Adipocyte (in vitro differentiated cells): ENCODE measurements around the gene SPDYE4.

Experiments
- DNase-seq: peaks from one replicate; pipeline ENCODE4 v3.0.0-alpha.2; 2015; ENCODE audit warnings: low read depth
- H3K27me3 ChIP-seq: replicated peaks from 2 replicates; pipeline ENCODE4 v1.7.0; 2013; ENCODE audit warnings: mild to moderate bottlenecking, low read length, moderate library complexity; ENCODE audit not compliant: control insufficient read depth, insufficient read depth
- H3K36me3 ChIP-seq: 2 replicates; pipeline ENCODE4 v1.7.0; 2013; ENCODE audit warnings: low read length, mild to moderate bottlenecking, moderate library complexity; ENCODE audit not compliant: control insufficient read depth, insufficient read depth, severe bottlenecking
- H3K4me1 ChIP-seq: 2 replicates; pipeline ENCODE4 v1.7.0; 2013; ENCODE audit warnings: mild to moderate bottlenecking, low read length, moderate library complexity; ENCODE audit not compliant: control insufficient read depth, insufficient read depth
- H3K4me3 ChIP-seq: 2 replicates; pipeline ENCODE4 v1.7.0; 2013; ENCODE audit warnings: mild to moderate bottlenecking, low read length, moderate library complexity
- H3K9ac ChIP-seq: 2 replicates; pipeline ENCODE4 v1.7.0; 2013; ENCODE audit warnings: mild to moderate bottlenecking, low read length, moderate library complexity
- H3K9me3 ChIP-seq: 2 replicates; pipeline ENCODE4 v1.7.0; 2013; ENCODE audit warnings: mild to moderate bottlenecking, low read length, moderate library complexity; ENCODE audit not compliant: control insufficient read depth

Gene SPDYE4

DNA sequence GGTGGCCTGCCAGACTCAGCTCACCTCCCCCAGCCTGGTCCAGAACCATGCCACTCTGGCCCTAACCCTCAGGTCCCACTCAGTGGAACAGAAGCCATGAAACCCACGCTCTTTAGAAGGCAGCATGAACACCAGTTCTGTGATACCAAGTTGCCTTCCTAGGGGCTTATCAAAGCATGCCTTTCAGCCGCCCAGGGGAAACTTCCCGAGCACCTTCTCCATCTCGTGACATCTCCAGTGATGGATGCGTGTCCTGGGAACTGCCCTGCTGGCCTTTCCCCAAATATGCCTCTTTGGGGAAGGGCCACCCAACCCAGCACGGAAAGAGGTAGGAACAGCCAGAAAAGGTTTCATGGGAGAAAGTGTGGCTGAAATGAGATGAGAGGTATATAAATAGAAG is 22.0 kb downstream of the SPDYE4 start:
- no peaks in the 10 kb centered on the region for H3K36me3 ChIP-seq
- peaks cover 4% of the 10 kb centered on the region for H3K4me1 ChIP-seq
- H3K4me3 ChIP-seq, result no peak overlapping the region
- no peak for DNase-seq
- peaks cover 27% of the 10 kb centered on the region for H3K27me3 ChIP-seq
- no peak overlapping the region for H3K9ac ChIP-seq
- no peaks in the 10 kb centered on the region for H3K9me3 ChIP-seq

DNA sequence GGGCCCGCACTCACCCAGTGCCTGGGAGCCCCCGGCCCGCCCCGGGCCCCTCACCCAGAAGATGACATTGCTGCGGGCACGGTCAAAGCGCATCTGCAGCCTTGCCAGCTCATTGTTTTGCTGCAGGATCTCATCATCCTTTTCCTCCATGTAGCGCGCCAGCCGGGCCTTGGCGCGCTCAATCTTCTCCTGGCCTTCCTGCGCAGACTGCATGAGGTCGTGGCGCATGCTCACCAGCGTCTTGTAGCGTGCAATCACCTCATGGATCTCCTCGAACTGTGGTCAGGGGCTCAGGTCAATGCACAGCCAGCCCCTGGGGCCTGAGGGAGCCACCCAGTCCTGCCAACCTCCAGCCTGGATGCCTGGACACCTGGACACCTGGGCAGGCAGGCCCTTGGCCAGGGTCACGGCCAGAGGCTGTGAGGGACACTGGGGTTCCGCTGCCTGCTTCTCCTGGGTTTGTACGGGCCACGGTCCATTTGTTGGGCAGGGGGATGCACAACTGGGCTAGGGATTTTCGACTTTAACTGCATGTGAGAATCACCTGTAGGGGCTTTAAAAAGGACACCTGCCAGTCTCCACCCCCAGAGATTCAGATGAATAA is 22.9 kb downstream of the SPDYE4 start:
- peaks cover 4% of the 10 kb centered on the region for H3K4me1 ChIP-seq
- peaks cover 27% of the 10 kb centered on the region for H3K27me3 ChIP-seq
- H3K9me3 ChIP-seq, result no peaks in the 10 kb centered on the region
- no peak for DNase-seq
- H3K9ac ChIP-seq, result no peak overlapping the region
- no peaks in the 10 kb centered on the region for H3K36me3 ChIP-seq
- no peak overlapping the region for H3K4me3 ChIP-seq

DNA sequence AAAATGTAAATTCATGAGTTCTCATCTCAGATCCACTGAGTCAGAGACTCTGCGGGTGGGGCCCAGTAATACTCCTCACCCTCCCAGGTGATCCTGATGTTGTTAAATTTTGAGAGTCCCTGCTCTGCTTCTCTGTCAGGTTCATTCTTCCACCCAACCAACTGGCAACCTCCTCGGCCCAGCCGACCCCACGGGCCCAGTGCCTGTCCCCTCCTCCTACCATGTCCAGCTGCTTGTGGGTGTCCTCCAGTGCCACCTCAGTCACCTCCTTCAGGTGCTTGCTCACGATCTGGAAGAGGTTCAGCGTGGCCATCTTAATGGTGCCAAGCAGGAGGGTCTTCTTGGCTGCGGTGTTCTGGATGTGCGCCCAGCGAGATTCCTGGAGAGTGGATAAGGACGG is 23.5 kb downstream of the SPDYE4 start:
- H3K36me3 ChIP-seq, result no peaks in the 10 kb centered on the region
- no peak for DNase-seq
- no peak overlapping the region for H3K4me3 ChIP-seq
- H3K9ac ChIP-seq, result no peak overlapping the region
- H3K4me1 ChIP-seq, result peaks cover 4% of the 10 kb centered on the region
- peaks cover 27% of the 10 kb centered on the region for H3K27me3 ChIP-seq
- H3K9me3 ChIP-seq, result no peaks in the 10 kb centered on the region

DNA sequence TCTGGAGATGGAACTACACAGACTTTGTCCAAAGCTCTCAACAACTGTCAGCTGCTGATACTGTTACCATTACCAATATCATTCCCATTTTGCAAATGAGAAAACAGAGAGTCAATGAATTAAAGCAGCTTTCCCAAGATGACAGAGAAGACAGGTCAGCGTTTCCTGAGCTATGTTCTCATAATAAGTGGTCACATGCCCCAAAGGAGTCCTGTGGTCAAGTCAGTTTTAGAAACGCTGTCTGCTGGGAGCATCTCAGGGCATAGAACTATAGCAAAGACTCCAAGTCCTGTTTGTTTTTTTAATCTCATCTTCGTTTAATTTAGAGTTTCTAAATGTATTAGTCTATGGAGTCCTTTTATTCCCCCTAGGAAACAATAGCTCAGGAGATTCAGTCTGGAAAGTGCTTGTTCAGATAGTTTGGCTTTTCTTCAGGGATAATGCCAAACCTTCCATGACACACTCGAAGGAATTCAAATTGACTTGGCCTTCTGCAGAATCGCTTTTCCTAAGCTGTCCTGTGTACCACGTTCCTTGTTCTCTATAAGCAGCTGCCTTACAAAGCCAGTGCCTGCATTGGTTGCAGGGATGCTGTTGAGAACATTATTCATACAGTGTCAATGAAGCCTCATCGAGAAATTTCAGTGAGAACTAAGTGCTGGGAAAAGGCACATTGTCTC is 25.8 kb downstream of the SPDYE4 start:
- Histone ChIP-seq H3K9ac (no peak overlapping the region), H3K4me1 (peaks cover 4% of the 10 kb centered on the region), H3K4me3 (no peak overlapping the region), H3K36me3 (no peaks in the 10 kb centered on the region), H3K9me3 (no peaks in the 10 kb centered on the region), H3K27me3 (peaks cover 18% of the 10 kb centered on the region)
- DNase-seq, result peak; percentile 17

DNA sequence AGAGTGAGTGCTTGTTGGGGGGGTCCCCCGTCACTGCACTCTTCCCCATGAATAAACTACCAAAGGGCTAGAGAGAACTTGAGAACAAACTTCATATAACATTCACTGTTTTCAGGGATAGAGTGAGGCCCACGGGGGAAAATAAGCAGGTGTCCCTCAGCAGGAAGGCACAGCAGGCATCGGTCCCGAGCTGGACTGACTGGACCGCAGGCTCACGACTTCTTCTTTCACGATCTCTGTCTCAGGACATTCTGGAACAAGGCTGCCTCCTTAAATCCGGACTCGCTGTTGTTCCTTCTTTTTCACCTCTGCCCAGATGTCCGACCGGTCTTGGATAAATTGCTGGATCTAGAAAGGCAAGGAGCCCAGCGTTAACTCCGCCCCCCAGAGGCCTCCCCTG is 28.5 kb downstream of the SPDYE4 start:
- Histone ChIP-seq H3K4me3 (no peak overlapping the region), H3K36me3 (no peaks in the 10 kb centered on the region), H3K9ac (no peak overlapping the region), H3K9me3 (no peaks in the 10 kb centered on the region), H3K4me1 (peaks cover 4% of the 10 kb centered on the region), H3K27me3 (no peaks in the 10 kb centered on the region)
- DNase-seq, result no peak

DNA sequence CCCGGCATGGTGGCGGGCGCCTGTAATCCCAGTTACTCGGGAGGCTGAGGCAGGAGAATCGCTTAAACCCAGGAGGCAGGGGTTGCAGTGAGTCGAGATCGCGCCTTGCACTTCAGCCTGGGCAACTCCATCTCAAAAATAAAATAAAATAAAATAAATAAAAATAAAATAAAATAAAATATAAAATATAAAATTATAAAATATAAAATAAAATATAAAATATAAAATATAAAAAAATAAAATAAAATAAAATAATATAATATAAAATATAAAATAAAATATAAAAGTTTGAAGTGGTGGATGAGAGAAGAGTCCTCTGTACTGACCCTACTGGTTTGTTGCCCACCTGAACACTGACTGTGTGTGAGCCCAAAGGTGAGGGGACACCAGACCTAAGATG is 28.9 kb downstream of the SPDYE4 start:
- H3K27me3 ChIP-seq, result no peaks in the 10 kb centered on the region
- H3K36me3 ChIP-seq, result no peaks in the 10 kb centered on the region
- no peaks in the 10 kb centered on the region for H3K9me3 ChIP-seq
- no peak overlapping the region for H3K4me3 ChIP-seq
- peaks cover 4% of the 10 kb centered on the region for H3K4me1 ChIP-seq
- H3K9ac ChIP-seq, result no peak overlapping the region
- no peak for DNase-seq

DNA sequence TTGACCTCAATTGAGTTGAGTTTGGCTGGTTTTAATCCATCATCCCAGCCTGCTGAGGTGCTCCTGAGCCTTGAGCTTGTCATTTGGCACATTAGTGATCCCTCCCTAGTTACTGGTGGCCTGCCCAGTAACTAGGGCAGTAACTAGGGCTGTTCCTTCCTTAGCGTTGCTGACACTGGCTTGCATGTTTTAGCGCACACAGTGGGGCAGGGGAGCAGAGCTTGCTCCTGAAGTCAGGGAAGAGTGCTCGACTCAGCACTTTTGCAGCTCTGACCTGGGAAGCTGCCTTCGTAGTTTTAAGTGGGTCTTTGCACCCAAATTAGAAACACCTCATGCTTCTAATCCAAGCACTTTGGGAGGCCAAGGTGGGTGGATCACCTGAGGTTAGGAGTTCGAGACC is 29.4 kb downstream of the SPDYE4 start:
- DNase-seq, result no peak
- no peaks in the 10 kb centered on the region for H3K9me3 ChIP-seq
- H3K36me3 ChIP-seq, result no peaks in the 10 kb centered on the region
- H3K4me1 ChIP-seq, result peaks cover 4% of the 10 kb centered on the region
- no peak overlapping the region for H3K4me3 ChIP-seq
- H3K27me3 ChIP-seq, result no peaks in the 10 kb centered on the region
- no peak overlapping the region for H3K9ac ChIP-seq

DNA sequence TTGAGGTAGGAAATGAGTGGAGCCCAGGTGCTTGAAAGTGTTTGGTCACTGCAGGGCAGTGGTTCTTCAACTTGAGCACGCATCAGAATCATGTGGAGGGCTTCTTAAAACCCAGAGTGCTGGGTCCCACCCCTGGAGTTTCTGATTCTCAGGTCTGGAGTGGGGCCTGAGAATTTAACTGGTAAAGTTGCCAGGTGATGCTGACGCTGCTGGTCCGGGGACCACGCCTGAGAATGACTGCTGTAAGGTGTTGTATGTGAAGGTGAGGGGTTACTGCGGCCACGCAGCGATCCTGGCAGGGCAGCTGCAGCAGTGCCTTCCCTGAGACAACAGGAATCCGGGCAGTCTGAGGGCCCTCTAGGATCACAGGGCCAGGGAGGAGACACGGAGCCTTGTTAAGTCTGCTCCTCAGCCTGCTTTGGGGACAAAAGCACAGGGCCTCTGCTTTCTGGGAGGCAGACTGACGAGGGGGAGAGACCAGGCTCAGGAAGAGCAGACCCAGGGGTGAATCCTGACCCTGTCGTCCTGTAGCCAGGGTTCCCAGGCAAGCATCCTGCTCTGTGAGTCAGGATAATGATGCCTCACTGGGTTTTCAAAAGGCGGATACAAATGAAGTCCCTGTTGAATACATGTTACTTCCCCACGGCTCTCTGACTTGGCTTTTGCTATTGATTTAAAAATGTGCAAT is 30.0 kb downstream of the SPDYE4 start:
- DNase-seq, result no peak
- Histone ChIP-seq H3K27me3 (no peaks in the 10 kb centered on the region), H3K4me1 (peaks cover 4% of the 10 kb centered on the region), H3K9ac (no peak overlapping the region), H3K36me3 (no peaks in the 10 kb centered on the region), H3K4me3 (no peak overlapping the region), H3K9me3 (no peaks in the 10 kb centered on the region)

DNA sequence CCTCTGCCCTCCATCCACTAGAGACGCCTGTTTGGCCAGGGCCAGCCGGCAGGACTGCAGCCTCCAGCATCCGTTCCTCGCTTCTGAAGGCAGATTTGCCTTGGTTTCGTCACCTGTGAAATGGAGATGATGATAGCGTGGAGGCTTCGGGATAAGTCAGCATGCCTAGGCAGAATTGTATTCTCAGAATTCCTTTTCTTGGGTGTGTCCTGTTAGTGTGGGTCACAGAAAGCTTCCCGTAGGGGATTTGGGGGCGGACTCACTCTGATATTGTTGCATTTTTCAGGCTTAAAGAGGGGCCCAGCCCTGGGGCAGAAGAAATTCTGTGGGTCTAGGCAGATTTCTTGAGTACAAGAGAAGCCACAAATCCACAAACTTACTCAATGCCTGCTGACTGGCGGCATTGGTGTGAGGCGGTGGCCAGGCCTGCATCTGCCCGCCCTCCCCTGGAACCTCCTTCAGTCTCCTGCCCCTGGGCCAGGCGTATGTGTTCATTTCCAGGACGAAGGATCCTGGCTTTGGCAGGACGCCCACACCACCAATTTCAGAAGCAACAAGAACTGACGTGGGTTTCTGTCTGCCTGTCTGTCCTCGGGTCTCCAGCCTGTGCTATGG is 31.3 kb downstream of the SPDYE4 start:
- DNase-seq, result peak; percentile 42
- Histone ChIP-seq H3K9ac (no peak overlapping the region), H3K36me3 (no peaks in the 10 kb centered on the region), H3K27me3 (no peaks in the 10 kb centered on the region), H3K9me3 (no peaks in the 10 kb centered on the region), H3K4me1 (no peaks in the 10 kb centered on the region), H3K4me3 (no peak overlapping the region)

DNA sequence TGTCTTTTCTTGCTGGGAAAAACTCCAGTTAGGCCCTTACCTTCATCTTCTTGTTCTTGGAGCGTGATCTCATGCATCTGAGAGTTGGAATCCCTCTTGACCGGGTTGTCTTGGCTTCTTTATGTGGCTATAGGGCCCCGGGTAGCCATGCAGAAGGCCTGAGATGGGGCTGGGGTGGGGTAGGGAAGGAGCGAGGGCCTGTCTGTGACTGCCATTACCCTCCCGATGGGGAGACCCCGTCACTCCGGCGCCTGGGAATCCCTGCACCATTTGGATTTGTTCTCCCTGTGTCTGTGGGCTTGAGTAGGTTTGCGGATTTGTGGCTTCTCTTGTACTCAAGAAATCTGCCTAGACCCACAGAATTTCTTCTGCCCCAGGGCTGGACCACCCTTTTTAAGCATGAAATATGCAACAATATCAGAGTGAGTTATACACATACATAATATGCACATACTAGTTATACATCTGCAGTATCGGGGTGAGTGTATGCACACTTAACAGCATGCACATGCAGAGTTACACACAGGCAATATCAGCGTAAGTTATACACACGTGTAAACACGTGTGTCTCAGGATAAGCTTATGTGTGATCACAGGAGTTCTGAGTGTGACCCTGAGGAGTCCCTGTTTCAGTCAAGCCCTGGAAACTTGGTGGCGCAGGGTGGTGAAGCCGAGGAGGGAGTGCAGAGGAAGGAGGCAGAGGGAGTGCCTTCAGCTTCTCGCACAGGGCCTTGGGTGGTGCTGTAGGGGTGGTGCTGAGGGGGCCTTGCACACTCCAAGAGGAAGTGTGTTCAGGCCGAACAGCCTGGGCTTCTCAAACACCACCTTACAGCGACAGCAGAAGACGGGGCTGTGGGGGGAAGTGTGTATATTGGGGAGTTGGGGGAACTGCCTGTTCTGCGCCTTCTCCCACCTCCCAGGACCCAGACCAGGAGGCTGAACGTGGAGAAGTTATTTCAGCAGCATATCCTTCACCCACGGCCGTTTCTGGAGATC is 32.2 kb downstream of the SPDYE4 start:
- DNase-seq, result no peak

More for the DNA sequence above, 32.2 kb downstream of the SPDYE4 start:
- H3K36me3 ChIP-seq, result no peaks in the 10 kb centered on the region
- H3K9ac ChIP-seq, result no peak overlapping the region
- H3K4me3 ChIP-seq, result no peak overlapping the region
- no peaks in the 10 kb centered on the region for H3K4me1 ChIP-seq
- no peaks in the 10 kb centered on the region for H3K9me3 ChIP-seq
- H3K27me3 ChIP-seq, result no peaks in the 10 kb centered on the region
